ENCODE measurements around the gene METTL15.
"Not testable (repeated sequence)": the region's sequence is repeated elsewhere in the genome, so short reads cannot be mapped to it uniquely, and the experiment has no call there.

Gene METTL15

DNA sequence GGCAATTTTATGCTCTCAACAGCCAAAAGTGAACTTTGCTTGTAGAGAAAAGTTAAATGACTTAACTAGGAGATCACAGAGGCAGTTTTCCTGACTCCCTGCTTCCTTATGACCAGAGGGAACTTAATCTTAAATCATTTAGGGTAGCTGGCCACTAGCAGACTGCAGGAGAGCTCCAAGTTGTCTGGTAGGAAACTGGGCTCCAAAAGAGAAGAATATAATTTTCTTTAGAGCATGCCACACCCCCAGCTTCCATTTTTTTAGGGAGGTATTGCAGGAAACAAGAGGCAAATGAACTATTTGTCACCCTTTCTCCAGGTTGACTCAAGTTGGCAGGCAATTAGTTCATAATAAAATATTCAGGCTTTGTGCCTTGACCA is 2.6 kb downstream of the METTL15 start:
- DNase-seq = no peak

GRCh38 chr11:28114116-28114515 is 5.9 kb downstream of the METTL15 start:
- no peak for DNase-seq

DNA sequence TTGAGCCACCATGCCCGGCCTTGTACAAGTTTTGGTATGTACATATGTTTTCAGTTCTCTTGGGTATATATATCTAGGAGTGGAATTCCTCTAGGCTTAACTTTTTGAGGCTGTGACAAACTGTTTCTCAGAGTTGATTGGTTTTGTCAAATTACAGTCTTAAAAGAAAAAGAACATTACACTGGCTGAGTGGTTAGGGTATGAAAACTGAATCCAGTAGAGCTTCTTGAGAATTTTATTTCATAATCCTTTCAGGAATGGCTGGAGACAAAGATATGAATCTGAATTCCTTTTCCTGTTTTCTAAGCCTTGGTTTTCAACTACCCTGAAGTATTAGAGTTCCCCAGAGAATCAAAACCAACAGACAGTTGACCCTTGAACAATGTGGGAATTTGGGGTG is 6.5 kb downstream of the METTL15 start:
- no peak for DNase-seq

- DNase-seq = no peak
Observed at GRCh38 chr11:28117712-28118111, 9.5 kb downstream of the METTL15 start.

GRCh38 chr11:28123151-28123581 is 15.0 kb downstream of the METTL15 start:
- DNase-seq = no peak

DNA sequence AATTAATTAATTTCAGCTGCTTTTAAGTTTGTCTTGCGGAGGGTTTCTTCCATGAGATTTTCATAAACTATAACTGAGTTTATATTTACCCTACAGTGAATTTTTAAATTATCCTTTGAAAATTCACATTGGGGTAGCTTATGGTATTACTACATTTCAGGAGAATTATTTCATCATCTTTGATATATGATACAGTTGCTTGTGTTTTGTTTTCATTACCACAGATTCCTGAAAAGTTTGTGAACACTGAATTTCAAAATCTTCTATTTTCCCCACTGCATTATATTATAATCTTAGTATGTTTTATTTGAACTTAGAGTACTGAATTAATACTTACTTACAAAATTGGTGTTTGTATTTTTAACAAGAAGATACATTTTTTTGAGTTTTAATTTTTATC is 24.4 kb downstream of the METTL15 start:
- no peak for DNase-seq

DNA sequence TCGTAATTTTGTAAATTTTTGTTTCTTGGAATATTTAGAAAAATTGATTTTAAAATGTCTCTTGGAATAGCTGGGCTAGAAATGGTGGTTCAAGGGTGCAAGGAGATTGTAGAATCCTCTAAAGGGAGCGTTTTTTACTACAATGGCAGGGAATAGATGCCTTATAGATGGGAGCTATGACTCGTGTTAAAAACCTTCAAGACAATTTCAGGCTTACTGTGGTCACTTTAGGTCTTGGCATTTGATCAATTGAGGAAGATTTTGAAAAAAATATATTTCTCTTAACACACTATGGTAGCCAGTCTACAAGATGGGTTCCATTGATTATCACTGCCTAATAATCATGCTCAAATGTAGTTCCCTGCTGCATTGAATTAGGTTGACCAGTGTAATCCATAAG is 25.0 kb downstream of the METTL15 start:
- DNase-seq = no peak

GRCh38 chr11:28136157-28136556 is 28.0 kb downstream of the METTL15 start:
- DNase-seq = not testable (repeated sequence)

GRCh38 chr11:28137366-28137765 is 29.2 kb downstream of the METTL15 start:
- DNase-seq = no peak

DNA sequence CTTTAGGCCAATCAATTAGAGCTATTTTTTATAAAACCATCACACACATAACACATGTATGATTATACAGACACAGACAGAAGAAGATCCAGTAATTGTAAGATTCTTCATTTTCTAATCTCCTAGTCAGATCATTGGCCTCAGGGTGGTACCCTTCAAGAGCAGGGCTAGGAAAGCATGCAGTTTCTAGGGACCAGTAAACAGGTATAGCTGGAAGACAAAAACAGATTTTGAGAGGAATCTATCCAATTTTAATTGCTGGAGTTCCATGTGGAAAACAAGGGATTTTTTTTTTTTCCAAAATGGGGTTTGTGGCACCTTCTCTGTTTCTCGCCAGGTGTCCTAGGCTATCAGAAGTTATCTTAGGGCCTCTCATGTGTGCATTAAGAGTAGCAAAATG is 29.6 kb downstream of the METTL15 start:
- no peak for DNase-seq

- DNase-seq = no peak
Observed at GRCh38 chr11:28139841-28140415, 31.7 kb downstream of the METTL15 start.

DNA sequence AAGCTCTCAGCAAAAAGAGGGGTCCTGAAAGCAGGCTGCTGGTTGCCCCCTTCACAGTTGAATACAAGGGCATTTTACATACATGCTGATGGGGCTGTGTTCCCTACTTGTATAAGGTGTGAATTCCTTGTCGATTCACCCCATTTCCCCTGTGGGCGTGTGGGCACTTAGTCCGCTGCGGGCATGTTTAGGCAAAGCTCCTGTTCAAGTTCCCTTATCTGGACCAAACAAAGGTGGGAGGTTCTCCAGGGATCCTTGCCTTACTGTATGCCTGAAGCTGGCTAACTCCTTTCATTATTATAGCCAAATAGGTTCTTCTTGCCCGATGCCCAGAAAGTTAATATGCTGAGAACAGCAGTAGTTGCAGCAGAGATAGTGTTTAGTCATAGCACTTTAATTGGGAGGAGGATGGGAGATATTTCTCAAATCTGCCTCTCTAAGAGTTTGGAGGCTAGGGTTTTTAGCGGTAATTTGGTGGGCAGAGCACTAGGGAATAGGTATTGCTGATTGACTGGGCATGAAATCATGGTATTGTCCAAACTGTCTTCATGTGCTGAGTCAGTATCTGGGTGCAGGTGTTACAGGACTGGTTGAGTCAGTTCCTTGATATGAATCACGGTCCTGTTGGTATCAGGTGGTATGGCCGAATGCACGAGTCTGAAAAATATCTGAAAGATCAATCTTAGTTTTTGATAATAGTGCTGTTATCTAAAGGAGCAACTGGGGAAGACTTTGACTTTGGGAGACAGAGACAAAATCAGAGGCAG is 32.7 kb downstream of the METTL15 start:
- DNase-seq = no peak

GRCh38 chr11:28142724-28143123 is 34.5 kb downstream of the METTL15 start:
- DNase-seq = no peak

- DNase-seq = no peak
Observed at GRCh38 chr11:28144808-28145207, 36.6 kb downstream of the METTL15 start.

DNA sequence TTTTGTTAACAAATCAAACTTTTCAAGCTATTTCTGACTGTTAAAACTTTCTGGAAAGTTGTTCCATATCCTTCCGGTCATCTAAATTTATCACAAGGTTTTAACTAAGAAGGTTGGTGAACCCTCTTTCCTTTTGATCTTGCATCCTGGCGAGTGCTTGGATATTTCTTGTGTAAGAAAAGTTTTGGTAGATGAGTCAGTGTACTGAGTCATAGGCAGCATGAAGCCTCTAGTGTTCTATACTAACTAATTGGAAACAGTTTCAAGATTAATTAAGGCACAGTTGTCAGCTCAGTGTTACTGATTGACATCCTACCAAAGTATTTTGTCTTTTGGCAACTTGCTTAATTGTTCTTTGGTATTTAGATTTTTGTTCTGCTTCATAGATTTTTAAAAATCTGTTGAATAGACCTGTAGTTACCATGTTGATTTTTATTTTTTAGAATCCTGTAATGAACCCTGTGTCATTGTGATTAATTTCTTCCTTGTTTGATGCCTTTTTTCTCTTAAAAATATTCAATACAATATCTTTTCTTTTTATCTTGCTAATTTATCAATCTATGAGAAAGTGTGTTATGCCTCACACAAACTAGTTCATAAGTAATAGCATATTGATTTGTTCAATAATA is 38.0 kb downstream of the METTL15 start:
- DNase-seq = no peak

DNA sequence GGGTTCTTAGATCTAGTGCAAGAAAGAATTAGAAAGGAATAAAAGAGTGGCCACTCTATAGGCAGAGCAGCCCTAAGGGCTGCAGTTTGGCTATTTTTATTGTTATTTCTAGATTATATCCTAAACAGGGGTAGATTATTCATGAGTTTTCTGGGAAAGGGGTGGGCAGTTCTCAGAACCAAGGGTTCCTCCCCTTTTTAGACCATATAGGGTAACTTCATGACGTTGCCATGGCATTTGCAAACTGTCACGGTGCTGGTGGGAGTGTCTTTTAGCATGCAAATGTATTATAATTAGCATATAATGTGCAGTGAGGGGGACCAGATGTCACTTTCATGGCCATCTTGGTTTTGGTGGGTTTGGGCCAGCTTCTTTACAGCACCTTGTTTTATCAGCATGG is 44.6 kb downstream of the METTL15 start:
- DNase-seq = no peak

- DNase-seq = no peak
Observed at GRCh38 chr11:28153586-28153985, 45.4 kb downstream of the METTL15 start.

DNA sequence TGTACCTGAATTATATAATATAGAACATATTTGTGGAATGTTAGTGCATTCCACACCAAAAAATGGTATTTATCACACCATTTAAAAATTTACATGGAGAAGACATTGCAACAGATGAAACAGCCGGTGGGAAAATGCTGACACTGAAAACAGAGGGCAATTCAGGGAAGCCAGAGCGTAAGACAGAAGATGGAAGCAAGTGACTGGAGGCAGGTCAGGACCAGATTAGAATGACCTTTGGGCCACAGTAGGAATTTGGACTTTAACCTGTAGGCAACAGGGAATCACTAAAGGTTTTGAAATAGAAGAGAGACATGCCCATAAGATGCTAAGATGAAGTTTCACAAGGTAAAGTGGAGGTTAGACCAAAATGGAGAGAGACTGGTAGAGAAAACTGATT is 60.5 kb downstream of the METTL15 start:
- no peak for DNase-seq

DNA sequence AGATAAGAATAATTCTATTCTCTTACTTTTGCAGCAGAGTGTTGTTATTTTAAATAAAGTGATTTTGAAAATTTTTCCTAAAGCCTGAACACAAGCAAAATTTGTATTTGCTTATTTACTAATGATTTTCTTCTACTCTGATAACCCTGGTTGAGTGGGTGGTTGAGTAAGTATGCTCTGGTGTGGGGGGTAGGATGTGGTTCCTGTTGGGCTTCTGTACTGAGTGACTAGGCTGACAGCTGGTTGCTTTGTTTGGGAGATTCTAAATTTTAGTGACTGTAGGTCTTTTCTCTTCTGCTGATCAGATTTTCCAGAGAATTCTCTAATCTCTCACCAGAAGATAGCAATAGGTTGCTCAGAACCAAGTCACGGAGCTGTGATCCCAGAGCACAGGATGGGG is 61.6 kb downstream of the METTL15 start:
- DNase-seq = no peak

DNA sequence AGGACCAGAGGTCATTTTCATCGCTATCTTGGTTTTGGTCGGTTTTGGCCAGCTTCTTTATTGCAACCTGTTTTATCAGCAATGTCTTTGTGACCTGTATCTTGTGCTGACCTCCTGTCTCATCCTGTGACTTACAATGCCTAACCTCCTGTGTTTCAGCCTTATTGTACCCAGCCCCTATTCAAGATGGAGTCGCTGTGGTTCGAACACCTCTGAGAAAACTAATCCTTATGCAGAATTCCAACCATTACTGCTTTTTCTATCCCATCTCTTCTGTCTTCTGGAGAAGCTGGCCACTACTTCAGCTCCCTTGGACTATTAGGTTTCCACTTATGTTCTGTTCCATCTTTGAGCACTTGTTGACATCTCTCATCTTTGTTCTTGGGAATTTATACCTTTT is 62.6 kb downstream of the METTL15 start:
- DNase-seq = no peak

- no peak for DNase-seq
Observed at GRCh38 chr11:28176351-28176750, 68.2 kb downstream of the METTL15 start.

- no peak for DNase-seq
Observed at GRCh38 chr11:28195449-28195848, 87.3 kb downstream of the METTL15 start.

- DNase-seq = no peak
Observed at GRCh38 chr11:28209906-28210305, 101.7 kb downstream of the METTL15 start.

DNA sequence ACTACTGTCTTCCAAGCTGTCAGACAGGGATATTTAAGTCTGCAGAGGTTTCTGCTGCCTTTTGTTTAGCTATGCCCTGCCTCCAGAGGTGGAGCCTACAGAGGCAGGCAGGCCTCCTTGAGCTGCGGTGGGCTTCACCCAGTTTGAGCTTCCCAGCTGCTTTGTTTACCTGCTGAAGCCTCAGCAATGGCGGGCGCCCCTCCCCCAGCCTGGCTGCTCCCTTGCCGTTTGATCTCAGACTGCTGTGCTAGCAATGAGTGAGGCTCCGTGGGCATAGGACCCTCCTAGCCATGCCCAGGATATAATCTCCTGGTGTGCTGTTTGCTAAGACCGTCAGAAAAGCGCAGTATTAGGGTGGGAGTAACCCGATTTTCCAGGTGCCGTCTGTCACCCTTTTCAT is 113.9 kb downstream of the METTL15 start:
- DNase-seq = not testable (repeated sequence)

Measured in SHP77 treated with DMSO at 0.1 percent for 48 hours (cell line).